Right atrium auricular region (tissue), 2 donors: ENCODE results near the gene CASQ1. TPM values are rescaled to one million over a fixed set of nuclear protein-coding genes. Genes with fewer than 3 reads are reported as not detected.

ENCODE experiments used
- DNase-seq: peaks from one replicate; pipeline ENCODE4 v3.0.0-alpha.2; 2019; ENCODE audit warnings: low spot score
- H3K27ac ChIP-seq, 2 donors: fragments of 200-600 bp; sonication (generic); 1 replicate in 1 of 2; 2 replicates in 1 of 2; pipeline ENCODE4 v1.5.1; 2016 to 2019
- H3K27me3 ChIP-seq, 2 donors: fragments of 200-600 bp; sonication (generic); one replicate each; pipeline versions ENCODE4 v1.5.1 to v1.6.0; 2017 to 2019
- H3K36me3 ChIP-seq: fragments of 200-600 bp; sonication (generic); one replicate; pipeline ENCODE4 v1.5.1; 2016
- H3K4me1 ChIP-seq, 2 donors: fragments of 200-600 bp; sonication (generic); one replicate each; pipeline versions ENCODE4 v1.5.1 to v1.6.0; 2017 to 2019
- H3K4me3 ChIP-seq, 2 donors: fragments of 200-600 bp; sonication (generic); 1 replicate in 1 of 2; 2 replicates in 1 of 2; pipeline ENCODE4 v1.5.1; 2017 to 2019; ENCODE audit warnings: mild to moderate bottlenecking in 1 of 2, moderate library complexity in 1 of 2
- H3K9me3 ChIP-seq, 2 donors: fragments of 200-600 bp; sonication (generic); one replicate each; pipeline ENCODE4 v1.5.1; 2019
- CTCF ChIP-seq, 2 donors: fragments of 200-600 bp; sonication (generic); IDR thresholded peaks; one replicate each; pipeline ENCODE4 v1.5.1; 2019; ENCODE audit warnings: antibody characterized with exemption in 2 of 2
- total RNA-seq, 2 donors: library from RNA; depleted of rRNA; stranded (reverse); fragments of >200 nt; gene quantifications; one replicate each; pipeline ENCODE4 v1.1.0, GENCODE V29; 2016

Gene CASQ1
- total RNA-seq, 2 donors from 2014 or later = 10.1 to 32.3 TPM

- no peaks in the 10 kb centered on the region for H3K4me1 ChIP-seq
- no peak overlapping the region for H3K4me3 ChIP-seq
- no peaks in the 10 kb centered on the region for H3K27me3 ChIP-seq
- no peak for TF ChIP-seq CTCF (IDR thresholded peaks at IDR 0.05)
- no peaks in the 10 kb centered on the region for H3K9me3 ChIP-seq
- no peak for DNase-seq
- no peaks in the 10 kb centered on the region for H3K36me3 ChIP-seq
- H3K27ac ChIP-seq = no peak overlapping the region
Measured at GRCh38 chr1:160164121-160164520, 26.3 kb upstream of the CASQ1 start.

DNA sequence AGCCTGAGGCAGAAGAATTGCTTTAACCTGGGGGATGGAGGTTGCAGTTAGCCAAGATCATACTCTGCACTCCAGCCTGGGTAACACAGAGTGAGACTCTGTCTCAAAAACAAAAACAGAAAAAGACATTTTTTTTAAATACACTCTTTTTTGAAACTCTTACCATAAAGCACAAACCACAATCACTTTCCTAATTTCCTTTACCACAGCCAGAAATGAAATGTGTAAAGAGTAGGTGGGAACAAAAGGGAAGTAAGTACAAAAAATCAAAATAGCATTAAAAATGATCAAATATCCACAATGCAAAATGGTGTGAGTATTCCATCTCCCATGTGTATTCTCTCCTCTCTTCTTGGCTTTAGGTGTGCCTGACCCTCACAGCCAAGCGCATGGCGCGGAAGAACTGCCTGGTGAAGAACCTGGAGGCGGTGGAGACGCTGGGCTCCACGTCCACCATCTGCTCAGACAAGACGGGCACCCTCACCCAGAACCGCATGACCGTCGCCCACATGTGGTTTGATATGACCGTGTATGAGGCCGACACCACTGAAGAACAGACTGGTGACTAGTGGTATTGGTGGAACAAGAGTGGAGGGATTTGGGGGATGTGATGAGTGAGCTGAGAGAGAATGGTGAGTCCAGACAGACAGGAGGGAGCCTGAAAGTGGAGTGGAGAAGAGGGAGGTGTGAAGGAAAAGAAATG lies 24.1 kb upstream of the CASQ1 start:
- DNase-seq = no peak
- Histone ChIP-seq H3K36me3 (no peaks in the 10 kb centered on the region), H3K27ac (no peak overlapping the region), H3K4me3 (no peak overlapping the region), H3K4me1 (no peaks in the 10 kb centered on the region), H3K9me3 (no peaks in the 10 kb centered on the region), H3K27me3 (no peaks in the 10 kb centered on the region)
- no peak for TF ChIP-seq CTCF (IDR thresholded peaks at IDR 0.05)

DNA sequence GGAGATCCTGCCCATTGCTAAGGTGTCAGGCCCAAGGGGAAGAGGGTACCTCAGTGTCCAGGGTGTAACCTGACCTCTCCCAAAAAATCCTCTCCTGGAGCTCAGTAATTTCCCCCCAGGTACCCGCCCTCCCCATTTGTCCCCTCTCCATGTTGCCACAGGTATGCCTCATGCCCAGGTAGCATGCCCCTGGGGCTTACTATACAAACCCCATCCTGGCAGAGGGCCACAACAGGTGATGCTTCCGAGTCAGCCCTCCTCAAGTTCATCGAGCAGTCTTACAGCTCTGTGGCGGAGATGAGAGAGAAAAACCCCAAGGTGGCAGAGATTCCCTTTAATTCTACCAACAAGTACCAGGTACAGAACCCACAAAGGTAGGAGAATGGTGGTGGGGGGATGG lies 23.3 kb upstream of the CASQ1 start:
- no peaks in the 10 kb centered on the region for H3K4me1 ChIP-seq
- H3K4me3 ChIP-seq = no peak overlapping the region
- TF ChIP-seq CTCF (IDR thresholded peaks at IDR 0.05) = no peak
- H3K36me3 ChIP-seq = no peaks in the 10 kb centered on the region
- DNase-seq = no peak
- no peak overlapping the region for H3K27ac ChIP-seq
- no peaks in the 10 kb centered on the region for H3K27me3 ChIP-seq
- no peaks in the 10 kb centered on the region for H3K9me3 ChIP-seq

GRCh38 chr1:160167580-160167979 lies 22.8 kb upstream of the CASQ1 start:
- no peaks in the 10 kb centered on the region for H3K4me1 ChIP-seq
- H3K27me3 ChIP-seq = no peaks in the 10 kb centered on the region
- no peaks in the 10 kb centered on the region for H3K36me3 ChIP-seq
- H3K27ac ChIP-seq = no peak overlapping the region
- H3K4me3 ChIP-seq = no peak overlapping the region
- no peak for TF ChIP-seq CTCF (IDR thresholded peaks at IDR 0.05)
- DNase-seq = no peak
- H3K9me3 ChIP-seq = no peaks in the 10 kb centered on the region

DNA sequence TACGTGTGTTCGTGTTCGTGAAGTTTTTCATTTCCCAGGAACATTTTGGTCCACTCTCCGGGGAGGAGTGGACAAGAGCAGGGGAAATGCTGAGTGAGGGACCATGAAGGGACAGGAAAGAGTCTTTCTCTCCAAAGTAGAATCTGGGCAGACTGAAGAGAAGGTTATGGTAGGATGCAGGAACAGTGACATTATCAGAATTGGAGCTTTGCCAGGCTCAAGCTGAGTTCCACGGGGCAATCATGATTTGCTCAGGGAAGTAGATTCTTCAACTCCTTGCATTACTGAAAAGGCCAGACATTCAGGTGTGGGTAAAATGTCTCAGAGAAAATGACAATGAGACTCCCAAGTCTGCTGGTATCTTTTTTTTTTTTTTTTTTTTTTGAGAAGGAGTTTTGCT lies 22.4 kb upstream of the CASQ1 start:
- Histone ChIP-seq H3K9me3 (no peaks in the 10 kb centered on the region), H3K36me3 (no peaks in the 10 kb centered on the region), H3K27ac (no peak overlapping the region), H3K27me3 (no peaks in the 10 kb centered on the region), H3K4me3 (no peak overlapping the region), H3K4me1 (no peaks in the 10 kb centered on the region)
- no peak for DNase-seq
- no peak for TF ChIP-seq CTCF (IDR thresholded peaks at IDR 0.05)
